Activated B cell treated with CpG ODN at 0.5 μM for 24 hours (primary cell): ENCODE measurements around the gene THSD4. TPM values are rescaled to one million over a fixed set of nuclear protein-coding genes. Genes with fewer than 3 reads are reported as not detected.

Experiments
- ATAC-seq: fragments of 200-7000 bp; cut with Tn5 transposase; one replicate; pipeline ENCODE4 v1.10.0; 2021; ENCODE audit warnings: low read depth, mild to moderate bottlenecking, moderate library complexity
- CTCF ChIA-PET: fragments of 350-600 bp; sonication (Branson Sonifier 250); formaldehyde crosslinking; loops from one replicate; lab custom pipeline; 2021; ENCODE audit warnings: antibody characterized with exemption; lab: Charles Lee
- POLR2A ChIA-PET: fragments of 350-600 bp; sonication (Branson Sonifier 250); formaldehyde crosslinking; loops from one replicate; lab custom pipeline; 2021; ENCODE audit warnings: antibody characterized with exemption; lab: Charles Lee
- DNase-seq: peaks from one replicate; pipeline ENCODE4 v3.0.0; 2022
- H3K27ac Mint-ChIP-seq: one replicate; pipeline ENCODE4 v1.8.0; 2020; ENCODE audit warnings: mixed read lengths
- H3K27me3 Mint-ChIP-seq: one replicate; pipeline ENCODE4 v1.8.0; 2021; ENCODE audit warnings: mixed read lengths
- H3K36me3 Mint-ChIP-seq: one replicate; pipeline ENCODE4 v1.8.0; 2021; ENCODE audit warnings: low read depth, mixed read lengths
- H3K4me1 Mint-ChIP-seq: one replicate; pipeline ENCODE4 v1.8.0; 2021; ENCODE audit warnings: mixed read lengths
- H3K4me3 Mint-ChIP-seq: one replicate; pipeline ENCODE4 v1.8.0; 2020; ENCODE audit warnings: mild to moderate bottlenecking, mixed read lengths
- H3K9me3 Mint-ChIP-seq: one replicate; pipeline ENCODE4 v1.8.0; 2020; ENCODE audit warnings: mixed read lengths
- intact Hi-C: fragments of 100-400 bp; cut with micrococcal nuclease; formaldehyde crosslinking; loops from one replicate; pipeline ENCODE4 v1.15.1; 2024
- total RNA-seq: library from RNA; stranded (reverse); gene quantifications from 2 replicates; pipeline ENCODE4 v1.2.3, GENCODE V29; 2022
- TF ChIP-seq, protein P1 (sequence below): fragments of 200-600 bp; IDR thresholded peaks from one replicate; pipeline ENCODE4 v1.8.0; 2022; ENCODE audit warnings: antibody characterized with exemption, mild to moderate bottlenecking

The THSD4 gene
- total RNA-seq, 1 donor from 2014 or later = not detected

DNA sequence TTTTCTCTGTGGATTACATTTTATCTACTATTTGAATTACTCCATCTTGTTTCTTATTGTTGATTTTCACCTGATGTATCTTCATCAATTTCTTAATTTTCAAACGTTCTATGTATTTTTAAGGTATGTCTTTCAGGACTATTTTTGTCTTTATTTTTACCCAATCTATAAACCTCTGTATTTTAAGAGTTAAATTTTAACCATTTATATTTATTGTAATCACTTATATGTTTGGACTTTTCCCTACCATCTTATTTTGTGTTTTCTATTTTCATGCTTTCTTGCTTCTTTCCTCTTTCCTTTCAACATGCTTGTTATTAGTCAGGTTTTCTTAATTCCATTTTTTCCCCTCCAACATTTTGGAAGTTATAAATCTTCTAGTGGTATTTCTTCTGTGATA, 645.6 kb downstream of the THSD4 start:
- ChIA-PET POLR2A (no interaction called here), CTCF (no interaction called here)
- Mint-ChIP-seq H3K27me3 (peaks cover 8% of the 10 kb centered on the region), H3K27ac (no peak overlapping the region), H3K9me3 (peaks cover 12% of the 10 kb centered on the region), H3K4me3 (no peak overlapping the region), H3K4me1 (no peaks in the 10 kb centered on the region), H3K36me3 (no peaks in the 10 kb centered on the region)
- TF ChIP-seq, protein P1, sequence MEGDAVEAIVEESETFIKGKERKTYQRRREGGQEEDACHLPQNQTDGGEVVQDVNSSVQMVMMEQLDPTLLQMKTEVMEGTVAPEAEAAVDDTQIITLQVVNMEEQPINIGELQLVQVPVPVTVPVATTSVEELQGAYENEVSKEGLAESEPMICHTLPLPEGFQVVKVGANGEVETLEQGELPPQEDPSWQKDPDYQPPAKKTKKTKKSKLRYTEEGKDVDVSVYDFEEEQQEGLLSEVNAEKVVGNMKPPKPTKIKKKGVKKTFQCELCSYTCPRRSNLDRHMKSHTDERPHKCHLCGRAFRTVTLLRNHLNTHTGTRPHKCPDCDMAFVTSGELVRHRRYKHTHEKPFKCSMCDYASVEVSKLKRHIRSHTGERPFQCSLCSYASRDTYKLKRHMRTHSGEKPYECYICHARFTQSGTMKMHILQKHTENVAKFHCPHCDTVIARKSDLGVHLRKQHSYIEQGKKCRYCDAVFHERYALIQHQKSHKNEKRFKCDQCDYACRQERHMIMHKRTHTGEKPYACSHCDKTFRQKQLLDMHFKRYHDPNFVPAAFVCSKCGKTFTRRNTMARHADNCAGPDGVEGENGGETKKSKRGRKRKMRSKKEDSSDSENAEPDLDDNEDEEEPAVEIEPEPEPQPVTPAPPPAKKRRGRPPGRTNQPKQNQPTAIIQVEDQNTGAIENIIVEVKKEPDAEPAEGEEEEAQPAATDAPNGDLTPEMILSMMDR = no peak
- intact Hi-C loops = no loop called here
- no peak for ATAC-seq
- DNase-seq = no peak

DNA sequence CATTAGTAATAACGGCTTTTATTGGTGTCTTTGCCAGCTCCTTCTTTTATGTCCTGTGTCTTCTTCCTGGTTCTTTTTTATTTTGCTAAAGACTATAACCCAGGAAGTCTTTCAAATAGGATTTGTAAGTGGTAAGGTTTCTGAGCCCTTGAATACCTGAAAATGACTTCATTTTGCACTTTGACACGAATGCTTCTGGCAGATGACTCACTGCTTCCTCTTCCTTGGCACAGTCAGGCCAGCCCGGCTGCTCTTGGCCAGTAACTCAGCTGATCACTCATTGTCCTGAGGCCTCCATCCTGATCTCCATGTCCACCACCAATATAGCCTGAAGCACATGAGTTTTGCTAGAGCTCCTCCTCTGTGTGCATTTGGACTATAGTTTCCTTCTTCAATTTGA, 646.4 kb downstream of the THSD4 start:
- POLR2A ChIA-PET = no interaction called here
- Mint-ChIP-seq H3K27ac (no peak overlapping the region), H3K9me3 (peaks cover 12% of the 10 kb centered on the region), H3K4me3 (no peak overlapping the region), H3K27me3 (peaks cover 4% of the 10 kb centered on the region), H3K36me3 (no peaks in the 10 kb centered on the region), H3K4me1 (no peaks in the 10 kb centered on the region)
- CTCF ChIA-PET = no interaction called here
- DNase-seq (no peak), ATAC-seq (no peak)
- TF ChIP-seq, protein P1 = no peak
- intact Hi-C loops = no loop called here

DNA sequence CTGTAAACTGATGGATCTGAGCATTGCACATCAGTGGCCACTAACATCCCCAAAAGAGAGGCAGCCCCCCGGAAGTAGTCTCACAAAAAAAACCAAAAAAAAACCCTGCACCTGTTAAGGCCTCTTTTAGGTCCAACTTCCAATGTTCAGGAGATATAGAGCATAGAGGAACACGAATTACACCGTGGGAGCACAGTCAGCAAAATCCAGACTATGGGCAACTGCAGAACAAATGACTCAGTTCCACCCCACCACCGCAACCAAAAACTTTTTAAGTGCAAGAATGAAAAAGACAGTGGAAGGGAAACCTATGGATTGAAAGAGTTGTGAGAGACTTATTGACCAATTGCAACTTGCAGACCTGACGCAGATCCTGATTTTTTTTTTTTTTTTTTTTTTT, 652.9 kb downstream of the THSD4 start:
- no peak for ATAC-seq
- TF ChIP-seq, protein P1 = no peak
- H3K27me3 Mint-ChIP-seq = peaks cover 6% of the 10 kb centered on the region
- H3K27ac Mint-ChIP-seq = no peak overlapping the region
- H3K36me3 Mint-ChIP-seq = no peaks in the 10 kb centered on the region
- intact Hi-C loops = no loop called here
- ChIA-PET POLR2A (no interaction called here), CTCF (no interaction called here)
- no peaks in the 10 kb centered on the region for H3K4me1 Mint-ChIP-seq
- H3K4me3 Mint-ChIP-seq = no peak overlapping the region
- DNase-seq = no peak
- H3K9me3 Mint-ChIP-seq = no peaks in the 10 kb centered on the region

DNA sequence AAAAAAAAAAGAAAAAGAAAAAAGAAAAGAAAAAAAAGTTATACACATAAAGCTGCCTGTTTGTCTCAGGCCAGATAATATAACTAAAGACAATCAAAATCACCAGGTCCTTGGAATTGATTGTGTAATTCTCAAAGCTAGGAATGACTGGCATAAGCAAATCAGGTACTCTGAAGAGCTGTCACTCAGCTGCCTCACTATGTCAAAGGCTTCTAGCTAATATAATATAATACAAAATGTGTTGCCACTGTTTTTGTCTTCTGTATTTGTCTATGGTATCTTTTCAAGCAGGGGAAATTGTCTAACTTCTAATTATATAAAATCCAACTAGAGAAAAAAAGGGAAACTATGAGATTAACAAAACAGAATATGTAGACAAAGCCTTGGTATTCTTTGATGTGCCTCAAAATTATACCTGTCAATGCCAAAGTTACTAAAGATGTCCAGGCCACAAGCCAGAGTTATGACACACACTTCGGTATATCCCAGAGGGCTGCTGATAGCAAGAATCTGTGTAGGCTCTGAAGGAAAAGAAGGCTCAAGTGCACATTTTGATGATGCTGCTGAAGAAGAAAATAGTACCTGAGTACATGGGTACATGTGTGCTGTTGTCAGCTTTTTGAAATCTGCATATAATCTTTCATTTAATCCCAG, 658.1 kb downstream of the THSD4 start:
- H3K27me3 Mint-ChIP-seq = no peaks in the 10 kb centered on the region
- ChIA-PET CTCF (interaction anchor here (0.7 to 2.0 kb wide), 2 partner anchors 8 to 383 kb away, joined by 4 to 8 read pairs; no protein-coding TSS in a partner anchor), POLR2A (no interaction called here)
- H3K27ac Mint-ChIP-seq = no peak overlapping the region
- intact Hi-C loops = no loop called here
- TF ChIP-seq, protein P1 = no peak
- ATAC-seq = no peak
- no peaks in the 10 kb centered on the region for H3K4me1 Mint-ChIP-seq
- no peak overlapping the region for H3K4me3 Mint-ChIP-seq
- no peaks in the 10 kb centered on the region for H3K36me3 Mint-ChIP-seq
- DNase-seq = no peak
- H3K9me3 Mint-ChIP-seq = no peaks in the 10 kb centered on the region

DNA sequence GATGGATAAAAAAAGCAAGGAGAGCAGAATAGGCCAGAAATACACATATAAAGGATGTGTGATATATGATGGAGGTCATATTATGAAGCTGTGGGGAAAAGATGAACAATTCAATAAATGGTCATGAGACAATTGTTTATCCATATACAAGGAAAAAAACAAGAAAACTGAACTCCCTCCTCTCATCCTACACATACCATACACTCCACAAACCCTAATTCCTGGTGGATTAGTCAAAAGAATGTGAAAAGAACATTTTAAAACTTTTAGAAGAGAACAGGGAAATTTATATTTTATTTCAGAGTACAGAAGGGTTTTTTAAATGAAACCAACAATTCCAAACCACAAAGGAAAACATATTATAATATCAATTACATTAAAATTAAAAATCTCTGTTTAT, 660.6 kb downstream of the THSD4 start:
- Mint-ChIP-seq H3K27me3 (peaks cover 6% of the 10 kb centered on the region), H3K36me3 (no peaks in the 10 kb centered on the region), H3K27ac (no peak overlapping the region), H3K4me1 (peaks cover 5% of the 10 kb centered on the region), H3K4me3 (no peak overlapping the region), H3K9me3 (no peaks in the 10 kb centered on the region)
- CTCF ChIA-PET = interaction anchor here (1.8 kb wide), 1 partner anchor 380 kb away, joined by 7 read pairs; no protein-coding TSS in a partner anchor
- intact Hi-C loops = no loop called here
- TF ChIP-seq, protein P1 = no peak
- POLR2A ChIA-PET = no interaction called here
- ATAC-seq (no peak), DNase-seq (no peak)
